Mesothelial cell of epicardium (in vitro differentiated cells): ENCODE results near the gene PTPRN2. TPM values are rescaled to one million over a fixed set of nuclear protein-coding genes. Genes with fewer than 3 reads are reported as not detected.

Experiments used
- DNase-seq, 2 experiments: peaks; one replicate each; pipeline ENCODE4 v3.0.0; 2021; ENCODE audit warnings: low spot score in 2 of 2; ENCODE audit not compliant: unreplicated experiment in 2 of 2
- H3K27ac Mint-ChIP-seq: 2 replicates; pipeline ENCODE4 v1.8.0; 2021; ENCODE audit warnings: mixed read lengths
- H3K27me3 Mint-ChIP-seq: 2 replicates; pipeline ENCODE4 v1.8.0; 2021; ENCODE audit warnings: low read depth, mixed read lengths
- H3K36me3 Mint-ChIP-seq: 2 replicates; pipeline ENCODE4 v1.8.0; 2021; ENCODE audit warnings: mixed read lengths
- H3K4me1 Mint-ChIP-seq: 2 replicates; pipeline ENCODE4 v1.8.0; 2021; ENCODE audit warnings: mixed read lengths
- H3K4me3 Mint-ChIP-seq: 2 replicates; pipeline ENCODE4 v1.8.0; 2021; ENCODE audit warnings: mild to moderate bottlenecking, moderate library complexity, mixed read lengths
- H3K9me3 Mint-ChIP-seq: 2 replicates; pipeline ENCODE4 v1.8.0; 2021; ENCODE audit warnings: mixed read lengths
- total RNA-seq: library from RNA; stranded (reverse); gene quantifications from 3 replicates; pipeline ENCODE4 v1.2.1, GENCODE V29; 2021
- TF ChIP-seq, protein P1 (sequence below): fragments of 200-600 bp; sonication (generic); IDR thresholded peaks from one replicate; pipeline ENCODE4 v1.5.0; 2021; ENCODE audit warnings: antibody characterized with exemption; ENCODE audit not compliant: unreplicated experiment

PTPRN2 gene
- total RNA-seq, 1 donor from 2014 or later = 2.2 TPM

DNA sequence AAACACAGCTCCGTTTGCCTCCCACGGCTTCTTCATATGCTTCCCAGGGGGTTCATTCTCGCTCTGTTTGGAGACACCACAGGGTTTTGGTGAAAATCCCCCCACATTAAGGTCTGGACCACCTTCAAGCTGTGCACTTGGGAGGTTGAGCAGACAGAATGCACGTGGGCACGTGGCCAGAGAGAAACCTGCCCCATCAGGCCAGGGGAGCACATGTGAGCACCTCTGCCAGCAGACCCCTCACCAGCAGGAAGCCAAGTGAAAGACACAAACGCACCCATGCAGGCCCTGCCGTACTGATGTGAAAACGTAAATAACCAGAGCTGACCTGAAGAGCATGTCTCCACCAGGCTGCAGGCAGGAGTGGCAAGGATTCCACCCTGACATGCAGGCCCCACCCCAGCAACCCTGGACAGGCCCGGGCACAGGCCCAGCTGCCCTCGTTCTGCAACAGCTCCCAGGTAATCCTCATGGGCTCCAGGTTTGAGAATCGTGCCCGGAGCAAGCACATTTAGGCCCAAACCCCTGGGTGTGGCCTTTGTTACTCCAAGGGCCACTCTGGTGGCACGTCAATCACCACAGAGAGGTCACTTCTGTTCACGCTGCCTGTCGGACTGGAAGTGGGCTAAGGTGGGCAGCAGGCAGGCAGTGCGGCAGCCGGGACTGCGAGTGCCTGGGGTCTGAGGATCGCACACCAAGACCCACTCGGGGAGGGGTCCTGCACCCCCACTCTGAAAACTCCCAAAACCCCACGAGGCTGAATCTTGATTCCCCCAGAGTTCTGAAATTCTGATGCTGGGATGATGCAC is 184.4 kb downstream of the PTPRN2 start:
- H3K9me3 Mint-ChIP-seq = peaks cover 9% of the 10 kb centered on the region
- H3K27ac Mint-ChIP-seq = no peak overlapping the region
- peaks cover 7% of the 10 kb centered on the region for H3K27me3 Mint-ChIP-seq
- TF ChIP-seq, protein P1, sequence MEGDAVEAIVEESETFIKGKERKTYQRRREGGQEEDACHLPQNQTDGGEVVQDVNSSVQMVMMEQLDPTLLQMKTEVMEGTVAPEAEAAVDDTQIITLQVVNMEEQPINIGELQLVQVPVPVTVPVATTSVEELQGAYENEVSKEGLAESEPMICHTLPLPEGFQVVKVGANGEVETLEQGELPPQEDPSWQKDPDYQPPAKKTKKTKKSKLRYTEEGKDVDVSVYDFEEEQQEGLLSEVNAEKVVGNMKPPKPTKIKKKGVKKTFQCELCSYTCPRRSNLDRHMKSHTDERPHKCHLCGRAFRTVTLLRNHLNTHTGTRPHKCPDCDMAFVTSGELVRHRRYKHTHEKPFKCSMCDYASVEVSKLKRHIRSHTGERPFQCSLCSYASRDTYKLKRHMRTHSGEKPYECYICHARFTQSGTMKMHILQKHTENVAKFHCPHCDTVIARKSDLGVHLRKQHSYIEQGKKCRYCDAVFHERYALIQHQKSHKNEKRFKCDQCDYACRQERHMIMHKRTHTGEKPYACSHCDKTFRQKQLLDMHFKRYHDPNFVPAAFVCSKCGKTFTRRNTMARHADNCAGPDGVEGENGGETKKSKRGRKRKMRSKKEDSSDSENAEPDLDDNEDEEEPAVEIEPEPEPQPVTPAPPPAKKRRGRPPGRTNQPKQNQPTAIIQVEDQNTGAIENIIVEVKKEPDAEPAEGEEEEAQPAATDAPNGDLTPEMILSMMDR = no peak
- H3K4me3 Mint-ChIP-seq = no peak overlapping the region
- no peaks in the 10 kb centered on the region for H3K4me1 Mint-ChIP-seq
- no peak for DNase-seq
- H3K36me3 Mint-ChIP-seq = no peaks in the 10 kb centered on the region

DNA sequence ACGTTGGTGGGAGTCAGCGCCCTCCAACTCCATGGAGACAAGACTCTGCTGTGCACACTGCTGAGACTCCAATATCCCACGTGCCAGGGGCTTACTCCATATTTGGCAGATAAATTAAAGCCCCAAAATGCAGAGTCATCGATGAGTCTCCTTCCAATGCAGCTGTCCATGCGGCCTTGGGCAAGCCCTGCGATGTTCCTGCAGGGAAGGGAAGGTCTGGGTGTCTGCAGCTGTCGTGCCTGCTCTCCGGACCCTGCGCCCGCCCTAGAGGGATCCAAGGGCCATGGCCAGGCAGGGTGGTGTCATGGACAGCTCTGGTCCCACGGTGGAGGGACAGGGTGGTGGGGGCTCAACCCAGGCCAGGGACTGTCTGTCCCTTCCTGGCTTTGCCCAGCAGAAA is 185.2 kb downstream of the PTPRN2 start:
- Mint-ChIP-seq H3K27me3 (peaks cover 8% of the 10 kb centered on the region), H3K4me3 (no peak overlapping the region), H3K36me3 (no peaks in the 10 kb centered on the region), H3K27ac (no peak overlapping the region), H3K9me3 (peaks cover 9% of the 10 kb centered on the region), H3K4me1 (no peaks in the 10 kb centered on the region)
- DNase-seq = no peak
- TF ChIP-seq, protein P1 = no peak

DNA sequence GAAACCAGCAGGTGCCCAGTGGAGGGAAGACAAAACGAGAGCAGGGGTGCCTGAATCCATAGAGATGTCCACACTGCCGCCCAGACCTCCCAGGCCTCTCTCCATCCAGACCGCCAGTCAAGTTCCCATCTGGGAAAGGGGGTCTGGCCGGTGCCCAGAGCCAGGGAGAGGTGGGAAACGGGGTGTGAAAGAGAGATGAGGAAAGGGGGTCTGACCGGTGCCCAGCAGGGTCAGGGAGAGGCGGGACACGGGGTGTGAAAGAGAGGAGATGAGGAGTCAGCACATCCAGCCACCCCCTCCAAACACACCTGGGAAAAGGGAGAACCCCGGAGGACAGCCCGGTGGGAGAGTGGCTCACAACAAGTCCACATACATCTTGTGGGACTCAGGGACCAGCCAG is 185.8 kb downstream of the PTPRN2 start:
- Mint-ChIP-seq H3K27me3 (peaks cover 8% of the 10 kb centered on the region), H3K4me1 (no peaks in the 10 kb centered on the region), H3K36me3 (no peaks in the 10 kb centered on the region), H3K9me3 (peaks cover 9% of the 10 kb centered on the region), H3K4me3 (no peak overlapping the region), H3K27ac (no peak overlapping the region)
- DNase-seq = no peak
- TF ChIP-seq, protein P1 = no peak

DNA sequence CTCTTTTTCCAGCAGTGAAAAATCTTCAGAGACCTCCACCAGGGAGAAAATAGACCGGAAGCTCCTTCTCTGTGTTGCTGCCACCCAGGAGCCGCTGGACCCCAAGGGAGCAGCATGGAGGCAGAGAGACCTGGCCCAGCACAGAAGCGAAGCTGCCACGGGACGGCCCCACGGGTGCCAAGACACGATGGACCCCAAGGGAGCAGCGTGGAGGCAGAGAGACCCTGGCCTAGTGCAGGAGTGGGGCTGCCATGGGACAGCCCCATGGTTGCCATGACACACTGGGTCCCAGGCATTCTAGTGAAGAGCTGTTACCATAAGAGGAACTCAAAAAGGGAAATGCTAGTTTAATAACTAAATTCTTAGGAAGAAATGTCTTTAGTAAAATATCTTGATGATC is 186.3 kb downstream of the PTPRN2 start:
- no peaks in the 10 kb centered on the region for H3K36me3 Mint-ChIP-seq
- no peaks in the 10 kb centered on the region for H3K4me1 Mint-ChIP-seq
- TF ChIP-seq, protein P1 = no peak
- H3K27ac Mint-ChIP-seq = no peak overlapping the region
- H3K9me3 Mint-ChIP-seq = peaks cover 9% of the 10 kb centered on the region
- DNase-seq = no peak
- peaks cover 8% of the 10 kb centered on the region for H3K27me3 Mint-ChIP-seq
- no peak overlapping the region for H3K4me3 Mint-ChIP-seq

DNA sequence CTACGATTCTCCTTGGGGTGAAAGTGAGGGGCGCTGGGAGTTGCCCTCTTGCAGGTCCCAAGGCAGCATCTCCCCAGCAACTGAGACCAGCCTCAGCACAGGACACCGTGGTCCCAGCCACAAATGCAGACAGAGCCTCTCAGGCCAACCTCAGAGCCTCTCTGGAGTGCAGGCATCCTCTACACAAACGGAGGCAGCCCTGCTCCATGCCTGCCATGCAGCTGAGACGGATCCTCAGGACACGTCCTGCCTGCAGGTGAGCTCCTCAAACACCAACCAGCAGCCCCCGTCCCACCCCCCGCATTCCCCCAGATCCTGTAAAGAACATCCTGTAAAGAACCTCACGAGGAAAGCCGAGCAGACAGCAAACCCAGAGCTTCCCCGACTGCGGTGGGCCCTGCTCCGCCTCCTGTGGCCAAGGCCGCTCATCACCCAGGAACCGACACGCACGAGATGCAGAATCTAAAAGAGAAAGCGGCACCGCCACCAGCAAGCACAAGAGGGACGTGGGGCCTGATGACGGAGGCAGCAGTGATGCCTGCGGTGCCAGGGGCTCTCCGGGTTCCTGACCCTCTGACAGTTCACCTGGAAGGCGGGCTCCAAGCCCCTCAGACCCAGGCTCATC is 186.9 kb downstream of the PTPRN2 start:
- Mint-ChIP-seq H3K4me1 (no peaks in the 10 kb centered on the region), H3K9me3 (peaks cover 9% of the 10 kb centered on the region), H3K36me3 (no peaks in the 10 kb centered on the region), H3K4me3 (no peak overlapping the region), H3K27ac (no peak overlapping the region), H3K27me3 (peaks cover 8% of the 10 kb centered on the region)
- DNase-seq = no peak
- TF ChIP-seq, protein P1 = no peak
